HEK293 (cell line): ENCODE measurements around the gene CLK2.
A peak's percentile ranks its signal among the peaks of the same experiment; 100 is the strongest.

Experiments
- AEBP2 ChIP-seq: fragments of 450-650 bp; formaldehyde crosslinking; IDR thresholded peaks from 2 replicates; pipeline ENCODE4 v1.5.1; 2016; ENCODE audit warnings: missing biosample characterization, missing genetic modification characterization, borderline replicate concordance
- ZBTB11 ChIP-seq: fragments of 450-650 bp; formaldehyde crosslinking; conservative IDR thresholded peaks from 2 replicates; pipeline ENCODE4 v1.5.1; 2016; ENCODE audit warnings: low read depth, missing biosample characterization, missing genetic modification characterization
- ZBTB21 ChIP-seq: fragments of 450-650 bp; formaldehyde crosslinking; IDR thresholded peaks from 2 replicates; pipeline ENCODE4 v1.5.1; 2017; ENCODE audit warnings: missing biosample characterization, missing genetic modification characterization
- ZBTB44 ChIP-seq: fragments of 450-650 bp; IDR thresholded peaks from 2 replicates; pipeline ENCODE4 v1.5.1; 2018; ENCODE audit warnings: missing biosample characterization, mild to moderate bottlenecking, missing genetic modification characterization
- ZBTB49 ChIP-seq: fragments of 450-650 bp; formaldehyde crosslinking; IDR thresholded peaks from 2 replicates; pipeline ENCODE4 v1.5.1; 2016; ENCODE audit warnings: missing biosample characterization, missing genetic modification characterization, low read depth
- ZNF112 ChIP-seq: fragments of 450-650 bp; formaldehyde crosslinking; IDR thresholded peaks from 2 replicates; pipeline ENCODE4 v1.5.0; 2017; ENCODE audit warnings: missing biosample characterization, missing genetic modification characterization
- ZNF146 ChIP-seq: fragments of 450-650 bp; formaldehyde crosslinking; IDR thresholded peaks from 2 replicates; pipeline ENCODE4 v1.5.1; 2016; ENCODE audit warnings: missing biosample characterization, missing genetic modification characterization
- ZNF211 ChIP-seq: fragments of 450-650 bp; formaldehyde crosslinking; IDR thresholded peaks from 2 replicates; pipeline ENCODE4 v1.5.1; 2016; ENCODE audit warnings: low read depth, missing biosample characterization, missing genetic modification characterization
- ZNF223 ChIP-seq: fragments of 450-650 bp; formaldehyde crosslinking; IDR thresholded peaks from 2 replicates; pipeline ENCODE4 v1.5.1; 2016; ENCODE audit warnings: missing biosample characterization, missing genetic modification characterization
- ZNF23 ChIP-seq: fragments of 450-650 bp; formaldehyde crosslinking; IDR thresholded peaks from 2 replicates; pipeline ENCODE4 v1.5.1; 2016; ENCODE audit warnings: missing biosample characterization, missing genetic modification characterization, borderline replicate concordance
- ZNF26 ChIP-seq: fragments of 450-650 bp; formaldehyde crosslinking; IDR thresholded peaks from 2 replicates; pipeline ENCODE4 v1.5.1; 2016; ENCODE audit warnings: missing biosample characterization, missing genetic modification characterization
- ZNF366 ChIP-seq: fragments of 450-650 bp; formaldehyde crosslinking; conservative IDR thresholded peaks from 2 replicates; pipeline ENCODE4 v1.5.1; 2016; ENCODE audit warnings: missing biosample characterization, missing genetic modification characterization
- ZNF433 ChIP-seq: fragments of 450-650 bp; formaldehyde crosslinking; IDR thresholded peaks from 2 replicates; pipeline ENCODE4 v1.5.1; 2016; ENCODE audit warnings: missing biosample characterization, missing genetic modification characterization, low read depth
- ZNF544 ChIP-seq: fragments of 450-650 bp; formaldehyde crosslinking; IDR thresholded peaks from 2 replicates; pipeline ENCODE4 v1.5.0; 2017; ENCODE audit warnings: missing biosample characterization, missing genetic modification characterization
- ZNF580 ChIP-seq: fragments of 450-650 bp; formaldehyde crosslinking; IDR thresholded peaks from 2 replicates; pipeline ENCODE4 v1.5.1; 2016; ENCODE audit warnings: missing biosample characterization, missing genetic modification characterization
- ZNF596 ChIP-seq: fragments of 450-650 bp; IDR thresholded peaks from 2 replicates; pipeline ENCODE4 v1.5.0; 2018; ENCODE audit warnings: missing biosample characterization, mild to moderate bottlenecking, missing genetic modification characterization, moderate library complexity
- ZNF639 ChIP-seq: fragments of 450-650 bp; formaldehyde crosslinking; IDR thresholded peaks from 2 replicates; pipeline ENCODE4 v1.5.1; 2016; ENCODE audit warnings: missing biosample characterization, missing genetic modification characterization
- ZNF664 ChIP-seq: fragments of 450-650 bp; formaldehyde crosslinking; IDR thresholded peaks from 2 replicates; pipeline ENCODE4 v1.5.1; 2016; ENCODE audit warnings: missing biosample characterization, missing genetic modification characterization
- ZNF701 ChIP-seq: fragments of 450-650 bp; formaldehyde crosslinking; IDR thresholded peaks from 2 replicates; pipeline ENCODE4 v1.5.1; 2016; ENCODE audit warnings: missing biosample characterization, missing genetic modification characterization
- ZNF747 ChIP-seq: fragments of 450-650 bp; formaldehyde crosslinking; IDR thresholded peaks from 2 replicates; pipeline ENCODE4 v1.5.1; 2016; ENCODE audit warnings: missing biosample characterization, missing genetic modification characterization
- ZNF777 ChIP-seq: fragments of 450-650 bp; formaldehyde crosslinking; IDR thresholded peaks from 2 replicates; pipeline ENCODE4 v1.5.1; 2017; ENCODE audit warnings: missing biosample characterization, missing genetic modification characterization, borderline replicate concordance
- ZSCAN16 ChIP-seq: fragments of 450-650 bp; formaldehyde crosslinking; IDR thresholded peaks from 2 replicates; pipeline ENCODE4 v1.5.1; 2016; ENCODE audit warnings: missing biosample characterization, missing genetic modification characterization
- ZSCAN18 ChIP-seq: fragments of 450-650 bp; formaldehyde crosslinking; IDR thresholded peaks from 2 replicates; pipeline ENCODE4 v1.5.1; 2016; ENCODE audit warnings: missing biosample characterization, missing genetic modification characterization

CLK2 gene

GRCh38 chr1:155261852-155262673 is 11.2 kb downstream of the CLK2 start, which contains the start of gene SCAMP3 (continued):
- TF ChIP-seq ZBTB44 (tag by site-specific recombination) = no peak
- no peak for TF ChIP-seq ZNF747
- no peak for TF ChIP-seq ZNF366 (tag by site-specific recombination)
- TF ChIP-seq ZNF777 (tag by site-specific recombination) = no peak
- peak; percentile 80 for TF ChIP-seq ZBTB11 (tag by site-specific recombination)
- TF ChIP-seq ZNF664 (tag by site-specific recombination) = no peak
- peak; percentile 29 for TF ChIP-seq ZNF639 (tag by site-specific recombination)
- no peak for TF ChIP-seq ZNF26 (tag by site-specific recombination)
- TF ChIP-seq ZNF544 = no peak
- no peak for TF ChIP-seq ZNF112 (tag by site-specific recombination)
- TF ChIP-seq ZNF146 (tag by site-specific recombination) = no peak
- no peak; the same call in 1 of the 2 replicates for TF ChIP-seq ZBTB21 (tag by site-specific recombination)
- no peak for TF ChIP-seq ZBTB49 (tag by site-specific recombination)
- TF ChIP-seq ZSCAN16 (tag by site-specific recombination) = no peak
- no peak for TF ChIP-seq ZNF596 (tag by site-specific recombination)
- TF ChIP-seq ZNF433 (tag by site-specific recombination) = no peak
- no peak for TF ChIP-seq ZNF701 (tag by site-specific recombination)
- TF ChIP-seq ZNF580 = peak; percentile 99
- no peak for TF ChIP-seq ZNF211 (tag by site-specific recombination)
- TF ChIP-seq ZSCAN18 (tag by site-specific recombination) = no peak
- TF ChIP-seq AEBP2 (tag by site-specific recombination) = no peak
- no peak for TF ChIP-seq ZNF223 (tag by site-specific recombination)
- no peak for TF ChIP-seq ZNF23 (tag by site-specific recombination)
